Spleen (tissue), 11 donors: Measurements from ENCODE around the gene ANO4. TPM values are rescaled to one million over a fixed set of nuclear protein-coding genes. Genes with fewer than 3 reads are reported as not detected.
"Not testable (repeated sequence)": the region's sequence is repeated elsewhere in the genome, so short reads cannot be mapped to it uniquely, and the experiment has no call there.

ENCODE experiments used
- DNase-seq: peaks from one replicate; pipeline ENCODE4 v3.0.0-alpha.2; 2020
- H3K27ac ChIP-seq, 8 donors: fragments of 200-600 bp; sonication (generic) in 7 of 8; 1 replicate in 4 of 8; 2 replicates in 4 of 8; pipeline versions ENCODE4 v1.5.0 to v1.8.0; 2016 to 2021; ENCODE audit warnings: inconsistent platforms in 4 of 8, mild to moderate bottlenecking in 4 of 8, moderate library complexity in 1 of 8
- H3K27me3 ChIP-seq, 7 donors: fragments of 200-600 bp; sonication (generic) in 6 of 7; replicated peaks in 1 of 7; 1 replicate in 4 of 7; 2 replicates in 3 of 7; pipeline versions ENCODE4 v1.5.0 to v1.8.0; 2016 to 2021; ENCODE audit warnings: inconsistent platforms in 3 of 7, mild to moderate bottlenecking in 1 of 7
- H3K36me3 ChIP-seq, 6 donors: fragments of 200-600 bp; sonication (generic) in 5 of 6; 1 replicate in 4 of 6; 2 replicates in 2 of 6; pipeline versions ENCODE4 v1.5.0 to v1.8.0; 2016 to 2021; ENCODE audit warnings: inconsistent platforms in 2 of 6
- H3K4me1 ChIP-seq, 6 donors: fragments of 200-600 bp; sonication (generic) in 5 of 6; 1 replicate in 3 of 6; 2 replicates in 3 of 6; pipeline versions ENCODE4 v1.5.0 to v1.8.0; 2016 to 2021; ENCODE audit warnings: inconsistent platforms in 3 of 6
- H3K4me3 ChIP-seq, 8 donors: fragments of 200-600 bp; sonication (generic) in 7 of 8; 1 replicate in 4 of 8; 2 replicates in 4 of 8; pipeline versions ENCODE4 v1.5.0 to v1.8.0; 2016 to 2021; ENCODE audit warnings: inconsistent platforms in 4 of 8, mild to moderate bottlenecking in 4 of 8, moderate library complexity in 2 of 8
- H3K9me3 ChIP-seq, 8 donors: fragments of 200-600 bp; sonication (generic) in 7 of 8; 1 replicate in 4 of 8; 2 replicates in 4 of 8; pipeline versions ENCODE4 v1.5.0 to v1.8.0; 2016 to 2021; ENCODE audit warnings: inconsistent platforms in 4 of 8
- CTCF ChIP-seq, 11 experiments: fragments of 200-600 bp in 7 of 11; fragments of 450-650 bp in 4 of 11; sonication (generic) in 4 of 11; IDR thresholded peaks in 8 of 11; conservative IDR thresholded peaks in 3 of 11; 1 replicate in 7 of 11; 2 replicates in 4 of 11; pipeline versions ENCODE4 v1.4.0 to v1.8.0; 2016 to 2021; ENCODE audit warnings: antibody characterized with exemption in 11 of 11, inconsistent platforms in 4 of 11, mild to moderate bottlenecking in 1 of 11
- POLR2A ChIP-seq, 3 donors: fragments of 450-650 bp; IDR thresholded peaks; one replicate each; pipeline ENCODE4 v1.5.1; 2017; ENCODE audit warnings: antibody characterized with exemption in 3 of 3, mild to moderate bottlenecking in 1 of 3
- POLR2AphosphoS5 ChIP-seq, 3 donors: sonication (generic); formaldehyde crosslinking; IDR thresholded peaks; one replicate each; pipeline ENCODE4 v1.5.1; 2017; ENCODE audit warnings: antibody characterized with exemption in 3 of 3
- WGBS, 5 donors: extraction: QIAGEN DNeasy Blood & Tissue Kit in 3 of 5; methylation state at CpG; one replicate each; pipeline versions ENCODE4 v1.1.5 to v1.1.7; 2013 to 2018; 5-methylcytosine and 5-hydroxymethylcytosine counted together
- intact Hi-C: fragments of 100-400 bp; cut with DNase I; formaldehyde crosslinking; loops from one replicate; pipeline ENCODE4 v1.15.0; 2023; ENCODE audit warnings: low total_unique reads
- polyA plus RNA-seq, 3 donors: library from polyadenylated mRNA; stranded (reverse); fragments of 200-250 nt; gene quantifications; one replicate each; pipeline ENCODE4 v1.2.1, GENCODE V29; 2013
- total RNA-seq, 7 donors: library from RNA; depleted of rRNA in 3 of 7; stranded (reverse); fragments of >200 nt in 3 of 7; fragmentation: NEBNext Ultra II Directional in 4 of 7; extraction: Animal tissue kit (Norgen Biotek cat#: 25700) in 4 of 7; gene quantifications; one replicate each; pipeline versions ENCODE4 v1.1.0 to v1.2.1, GENCODE V29; 2016 to 2021
- donor health status: healthy with polysubstance abuse.
- donor health status: DM: no; HTN: no; CAD: no; lungs with moderate emphysema.
- donor health status: DM: no; HTN: no; CAD: no.
- donor health status: Bipolar disorder and iron deficiency.
- donor health status: healthy.
- donor health status: DM: no; HTN: no; CAD: no.
- donor health status: DM: yes; HTN: yes; CAD: no.

Gene ANO4
- total and polyA plus RNA-seq, 10 donors, result 0.42 TPM; not detected in 9

GRCh38 chr12:100986595-100987547, 192.3 kb downstream of the ANO4 start:
- no peaks in the 10 kb centered on the region for H3K36me3 ChIP-seq
- no peaks in the 10 kb centered on the region for H3K4me1 ChIP-seq
- no peak overlapping the region for H3K4me3 ChIP-seq
- no peak for DNase-seq
- H3K9me3 ChIP-seq, result no peaks in the 10 kb centered on the region
- intact Hi-C loops, result no loop called here
- WGBS, 5 donors, result 44 to 66% (median 62%) methylated on average over 8 of the region's 8 CpGs
- H3K27me3 ChIP-seq, result no peaks in the 10 kb centered on the region
- no peak overlapping the region for H3K27ac ChIP-seq
- TF ChIP-seq CTCF (IDR thresholded peaks at IDR 0.05 in 8 of 11, conservative IDR thresholded peaks at IDR 0.05 in 3 of 11) (no peak), POLR2A (IDR thresholded peaks at IDR 0.05) (no peak), POLR2AphosphoS5 (IDR thresholded peaks at IDR 0.05) (no peak)

- WGBS, 5 donors, result 22 to 30% (median 25%) methylated on average over 5 of the region's 5 CpGs
- DNase-seq, result no peak
- H3K4me1 ChIP-seq, result no peaks in the 10 kb centered on the region
- no peak overlapping the region for H3K27ac ChIP-seq
- intact Hi-C loops, result no loop called here
- H3K36me3 ChIP-seq, result no peaks in the 10 kb centered on the region
- no peak for TF ChIP-seq CTCF (IDR thresholded peaks at IDR 0.05 in 8 of 11, conservative IDR thresholded peaks at IDR 0.05 in 3 of 11)
- TF ChIP-seq POLR2AphosphoS5 (IDR thresholded peaks at IDR 0.05), result no peak
- TF ChIP-seq POLR2A (IDR thresholded peaks at IDR 0.05), result no peak
- H3K9me3 ChIP-seq, result no peaks in the 10 kb centered on the region
- H3K27me3 ChIP-seq, result no peaks in the 10 kb centered on the region
- no peak overlapping the region for H3K4me3 ChIP-seq
These were observed 193.3 kb downstream of the ANO4 start for GRCh38 chr12:100987552-100988521.

- H3K36me3 ChIP-seq, H3K27ac ChIP-seq, H3K27me3 ChIP-seq, intact Hi-C loops, H3K9me3 ChIP-seq, DNase-seq, H3K4me3 ChIP-seq, H3K4me1 ChIP-seq: not testable (repeated sequence)
These were observed 194.9 kb downstream of the ANO4 start for GRCh38 chr12:100989509-100989908.

GRCh38 chr12:100991102-100991501, 196.5 kb downstream of the ANO4 start:
- WGBS, 5 donors, result 62 to 74% (median 71%) methylated on average over 2 of the region's 2 CpGs
- H3K36me3 ChIP-seq, result no peaks in the 10 kb centered on the region
- H3K27ac ChIP-seq, result no peak overlapping the region
- H3K4me3 ChIP-seq, result no peak overlapping the region
- no peak for TF ChIP-seq POLR2AphosphoS5 (IDR thresholded peaks at IDR 0.05)
- no peak for TF ChIP-seq CTCF (IDR thresholded peaks at IDR 0.05 in 8 of 11, conservative IDR thresholded peaks at IDR 0.05 in 3 of 11)
- DNase-seq, result no peak
- intact Hi-C loops, result no loop called here
- no peaks in the 10 kb centered on the region for H3K9me3 ChIP-seq
- H3K4me1 ChIP-seq, result no peaks in the 10 kb centered on the region
- H3K27me3 ChIP-seq, result no peaks in the 10 kb centered on the region
